PFSK-1 (cell line): ENCODE results near the gene LOXL1.

ENCODE experiments used
- FOXP2 ChIP-seq: optimal IDR thresholded peaks from 2 replicates; pipeline ENCODE3; 2011; ENCODE audit warnings: borderline replicate concordance, control low read depth, inconsistent platforms; ENCODE audit not compliant: insufficient read depth; ENCODE audit errors: extremely low read length, extremely low read depth
- POLR2AphosphoS5 ChIP-seq: IDR thresholded peaks from 2 replicates; pipeline ENCODE4 v1.6.1; 2012; ENCODE audit warnings: low read depth, mild to moderate bottlenecking, control low read depth, low read length, moderate library complexity
- SIN3A ChIP-seq: IDR thresholded peaks from 2 replicates; pipeline ENCODE4 v1.6.1; 2012; ENCODE audit warnings: mild to moderate bottlenecking, low read length, moderate library complexity, borderline replicate concordance; ENCODE audit not compliant: insufficient read depth
- TAF1 ChIP-seq: IDR thresholded peaks from 2 replicates; pipeline ENCODE4 v1.6.1; 2012; ENCODE audit warnings: low read length, control low read depth, borderline replicate concordance; ENCODE audit not compliant: insufficient read depth
- TF ChIP-seq, protein P1 (sequence below), 2 experiments: IDR thresholded peaks; 2 replicates each; pipeline versions ENCODE4 v1.6.1 to v1.8.0; 2011 to 2012; ENCODE audit warnings: low read depth in 2 of 2, low read length in 2 of 2, control low read depth in 1 of 2, inconsistent platforms in 1 of 2, mild to moderate bottlenecking in 1 of 2, moderate library complexity in 1 of 2; ENCODE audit not compliant: insufficient read depth in 1 of 2

The LOXL1 gene

DNA sequence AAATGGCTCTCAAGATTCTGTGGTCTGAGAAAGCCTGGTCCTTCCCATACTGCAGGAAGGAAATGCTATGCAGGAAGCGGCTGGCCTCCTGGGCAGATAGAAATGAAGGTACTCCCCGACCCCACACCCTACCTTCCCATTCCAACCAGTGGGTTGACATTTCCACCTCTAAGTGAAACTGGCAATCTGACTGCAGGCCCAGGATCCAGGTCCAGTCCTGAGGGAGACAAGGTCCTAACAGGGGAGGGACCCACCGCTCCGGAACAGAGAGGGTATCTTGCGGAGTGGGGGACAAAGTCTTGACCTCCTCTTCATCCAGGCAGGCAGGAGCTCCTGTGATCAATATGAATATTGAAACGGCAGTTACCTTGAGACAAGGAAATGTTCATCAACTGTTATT lies 6.6 kb upstream of the LOXL1 start:
- no peak for TF ChIP-seq TAF1
- TF ChIP-seq, protein P1, sequence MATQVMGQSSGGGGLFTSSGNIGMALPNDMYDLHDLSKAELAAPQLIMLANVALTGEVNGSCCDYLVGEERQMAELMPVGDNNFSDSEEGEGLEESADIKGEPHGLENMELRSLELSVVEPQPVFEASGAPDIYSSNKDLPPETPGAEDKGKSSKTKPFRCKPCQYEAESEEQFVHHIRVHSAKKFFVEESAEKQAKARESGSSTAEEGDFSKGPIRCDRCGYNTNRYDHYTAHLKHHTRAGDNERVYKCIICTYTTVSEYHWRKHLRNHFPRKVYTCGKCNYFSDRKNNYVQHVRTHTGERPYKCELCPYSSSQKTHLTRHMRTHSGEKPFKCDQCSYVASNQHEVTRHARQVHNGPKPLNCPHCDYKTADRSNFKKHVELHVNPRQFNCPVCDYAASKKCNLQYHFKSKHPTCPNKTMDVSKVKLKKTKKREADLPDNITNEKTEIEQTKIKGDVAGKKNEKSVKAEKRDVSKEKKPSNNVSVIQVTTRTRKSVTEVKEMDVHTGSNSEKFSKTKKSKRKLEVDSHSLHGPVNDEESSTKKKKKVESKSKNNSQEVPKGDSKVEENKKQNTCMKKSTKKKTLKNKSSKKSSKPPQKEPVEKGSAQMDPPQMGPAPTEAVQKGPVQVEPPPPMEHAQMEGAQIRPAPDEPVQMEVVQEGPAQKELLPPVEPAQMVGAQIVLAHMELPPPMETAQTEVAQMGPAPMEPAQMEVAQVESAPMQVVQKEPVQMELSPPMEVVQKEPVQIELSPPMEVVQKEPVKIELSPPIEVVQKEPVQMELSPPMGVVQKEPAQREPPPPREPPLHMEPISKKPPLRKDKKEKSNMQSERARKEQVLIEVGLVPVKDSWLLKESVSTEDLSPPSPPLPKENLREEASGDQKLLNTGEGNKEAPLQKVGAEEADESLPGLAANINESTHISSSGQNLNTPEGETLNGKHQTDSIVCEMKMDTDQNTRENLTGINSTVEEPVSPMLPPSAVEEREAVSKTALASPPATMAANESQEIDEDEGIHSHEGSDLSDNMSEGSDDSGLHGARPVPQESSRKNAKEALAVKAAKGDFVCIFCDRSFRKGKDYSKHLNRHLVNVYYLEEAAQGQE (IDR thresholded peaks at IDR 0.05; ENCODE audit: insufficient read depth in 1 of 2, low read depth in 2 of 2, low read length in 2 of 2): no peak
- no peak for TF ChIP-seq FOXP2
- TF ChIP-seq POLR2AphosphoS5: no peak
- TF ChIP-seq SIN3A: no peak

DNA sequence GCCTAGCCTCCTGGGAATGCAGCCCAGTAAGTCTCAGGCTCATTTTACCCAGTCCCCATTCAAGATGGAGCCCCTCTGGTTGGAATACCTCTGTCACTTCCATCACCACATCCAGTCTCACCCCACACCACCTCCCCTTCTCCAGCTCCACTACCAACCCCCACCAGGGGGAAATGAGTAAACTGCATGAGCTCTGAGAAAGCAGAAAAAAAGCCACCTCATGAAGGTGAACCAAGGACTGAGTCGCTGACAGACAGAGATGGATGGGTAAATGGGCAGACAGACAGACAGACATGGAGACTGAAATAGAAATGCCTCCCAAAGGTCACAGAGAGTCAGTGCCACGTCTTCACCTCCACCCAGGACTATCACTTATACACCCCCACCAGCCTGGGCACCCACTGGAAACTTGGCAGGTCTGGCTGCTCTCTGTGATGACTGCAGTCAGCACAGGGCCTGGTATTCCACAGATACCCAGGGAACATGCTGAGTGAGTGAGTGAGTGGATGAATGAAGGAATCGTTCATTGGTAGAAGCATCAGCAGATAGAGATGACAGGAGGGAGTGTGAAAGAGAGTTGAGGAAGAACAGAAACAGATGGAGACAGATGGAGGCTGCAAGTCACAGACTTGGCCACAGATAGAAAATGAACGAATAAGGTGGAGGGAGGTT lies 4.9 kb upstream of the LOXL1 start:
- TF ChIP-seq FOXP2: no peak
- TF ChIP-seq, protein P1 (IDR thresholded peaks at IDR 0.05; ENCODE audit: insufficient read depth in 1 of 2, low read depth in 2 of 2, low read length in 2 of 2): no peak
- no peak for TF ChIP-seq SIN3A
- no peak for TF ChIP-seq TAF1
- no peak for TF ChIP-seq POLR2AphosphoS5

DNA sequence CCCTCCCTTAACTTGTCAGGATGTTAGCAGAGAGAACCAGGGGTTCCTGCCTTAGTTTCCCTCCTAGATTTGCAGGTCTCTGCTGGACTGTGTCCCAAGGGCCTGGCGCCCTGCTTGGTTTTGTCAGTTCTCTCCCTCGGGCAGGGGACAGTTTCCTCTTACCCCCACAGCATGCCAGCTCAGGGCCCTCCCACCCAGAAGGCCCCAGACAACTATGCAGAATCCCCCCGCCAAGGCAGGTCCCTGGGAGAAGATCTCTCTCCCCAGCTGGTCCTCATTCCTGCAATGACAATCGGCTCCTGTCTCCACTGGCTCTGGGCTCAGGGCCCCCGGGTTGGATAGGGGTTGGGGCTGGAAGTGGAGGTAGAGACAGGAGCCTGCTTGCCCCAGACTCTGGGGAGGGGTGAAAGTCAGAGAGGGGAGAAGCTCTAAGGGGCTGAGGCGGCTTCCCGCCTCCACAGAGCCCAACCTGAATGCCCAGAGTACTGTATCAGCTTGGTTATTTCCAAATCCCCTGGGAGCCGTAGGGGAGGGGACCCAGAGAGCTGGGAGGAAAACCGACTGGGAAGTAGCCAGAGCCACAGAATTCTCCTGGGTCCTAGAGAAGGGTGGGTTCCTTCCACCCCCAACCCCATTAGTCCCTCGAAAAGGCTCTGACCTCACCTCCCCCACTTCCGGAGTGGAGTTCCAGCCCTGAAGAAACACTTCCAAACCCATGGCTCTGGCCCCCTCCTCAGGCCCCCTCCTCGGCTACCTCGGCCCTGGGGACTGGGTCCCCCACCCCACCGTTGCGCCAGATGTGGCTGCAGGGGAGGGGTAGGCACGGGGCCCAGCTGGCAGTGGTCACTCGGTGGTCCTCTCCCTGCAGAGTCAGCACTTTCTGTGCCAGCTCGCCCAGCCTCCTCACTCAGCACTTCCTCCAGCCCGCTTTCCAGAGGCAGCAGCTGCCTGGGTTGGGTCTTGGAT lies 3.8 kb upstream of the LOXL1 start:
- TF ChIP-seq TAF1 (no peak), FOXP2 (no peak), SIN3A (no peak), POLR2AphosphoS5 (no peak)
- TF ChIP-seq, protein P1 (IDR thresholded peaks at IDR 0.05; ENCODE audit: insufficient read depth in 1 of 2, low read depth in 2 of 2, low read length in 2 of 2): no peak

DNA sequence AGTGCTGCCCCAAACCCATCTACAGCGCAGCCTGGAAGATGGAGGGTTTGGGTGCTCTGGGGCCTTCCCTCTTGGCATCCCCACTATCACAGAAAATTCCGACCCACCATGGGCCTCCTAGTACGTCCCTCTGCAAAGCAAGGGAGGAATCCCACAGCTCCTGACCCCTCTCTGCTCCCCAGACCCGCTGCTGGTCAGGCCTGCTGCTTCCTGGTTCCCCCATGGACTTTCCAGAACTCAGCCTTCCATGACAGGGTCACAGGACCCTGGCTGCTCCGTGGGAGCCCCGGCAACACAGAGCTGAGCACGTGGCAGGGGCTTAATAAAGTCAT lies 3.1 kb upstream of the LOXL1 start:
- TF ChIP-seq SIN3A: no peak
- no peak for TF ChIP-seq POLR2AphosphoS5
- TF ChIP-seq, protein P1 (IDR thresholded peaks at IDR 0.05; ENCODE audit: insufficient read depth in 1 of 2, low read depth in 2 of 2, low read length in 2 of 2): no peak
- no peak for TF ChIP-seq FOXP2
- no peak for TF ChIP-seq TAF1
